Epithelial cell of esophagus (primary cell): ENCODE measurements around the gene PPT1.

Experiments used
- DNase-seq: peaks from one replicate; pipeline ENCODE4 v3.0.0; 2010; ENCODE audit warnings: low read depth
- H3K4me3 ChIP-seq: 2 replicates; pipeline ENCODE4 v1.5.1; 2011; ENCODE audit warnings: mild to moderate bottlenecking, low read length, control low read depth
- TF ChIP-seq, protein P1 (sequence below): IDR thresholded peaks from 2 replicates; pipeline ENCODE4 v1.5.1; 2011; ENCODE audit warnings: low read depth, mild to moderate bottlenecking, low read length, control low read depth, inconsistent platforms; ENCODE audit not compliant: insufficient read depth; ENCODE audit errors: missing control alignments

PPT1 gene

DNA sequence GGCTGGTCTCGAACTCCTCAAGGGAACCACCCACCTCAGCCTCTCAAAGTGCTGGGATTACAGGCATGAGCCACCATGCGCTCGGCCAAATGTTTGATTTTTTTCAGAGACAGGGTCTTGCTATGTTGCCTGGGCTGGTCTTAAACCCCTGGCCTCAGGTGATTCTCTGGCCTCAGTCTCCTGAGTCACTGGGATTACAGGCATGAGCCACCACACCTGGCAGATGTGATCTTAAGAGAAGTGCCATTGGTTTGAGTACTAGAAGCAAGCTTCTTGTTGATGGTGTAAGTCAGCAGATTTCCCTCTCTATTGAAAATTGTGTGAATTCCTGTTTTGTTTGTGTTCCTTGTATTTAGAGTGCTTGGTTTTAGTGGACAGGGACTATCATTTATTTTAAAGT, 51.3 kb downstream of the PPT1 start:
- peak; percentile 54 for DNase-seq
- no peak overlapping the region for H3K4me3 ChIP-seq
- TF ChIP-seq, protein P1, sequence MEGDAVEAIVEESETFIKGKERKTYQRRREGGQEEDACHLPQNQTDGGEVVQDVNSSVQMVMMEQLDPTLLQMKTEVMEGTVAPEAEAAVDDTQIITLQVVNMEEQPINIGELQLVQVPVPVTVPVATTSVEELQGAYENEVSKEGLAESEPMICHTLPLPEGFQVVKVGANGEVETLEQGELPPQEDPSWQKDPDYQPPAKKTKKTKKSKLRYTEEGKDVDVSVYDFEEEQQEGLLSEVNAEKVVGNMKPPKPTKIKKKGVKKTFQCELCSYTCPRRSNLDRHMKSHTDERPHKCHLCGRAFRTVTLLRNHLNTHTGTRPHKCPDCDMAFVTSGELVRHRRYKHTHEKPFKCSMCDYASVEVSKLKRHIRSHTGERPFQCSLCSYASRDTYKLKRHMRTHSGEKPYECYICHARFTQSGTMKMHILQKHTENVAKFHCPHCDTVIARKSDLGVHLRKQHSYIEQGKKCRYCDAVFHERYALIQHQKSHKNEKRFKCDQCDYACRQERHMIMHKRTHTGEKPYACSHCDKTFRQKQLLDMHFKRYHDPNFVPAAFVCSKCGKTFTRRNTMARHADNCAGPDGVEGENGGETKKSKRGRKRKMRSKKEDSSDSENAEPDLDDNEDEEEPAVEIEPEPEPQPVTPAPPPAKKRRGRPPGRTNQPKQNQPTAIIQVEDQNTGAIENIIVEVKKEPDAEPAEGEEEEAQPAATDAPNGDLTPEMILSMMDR: no peak

DNA sequence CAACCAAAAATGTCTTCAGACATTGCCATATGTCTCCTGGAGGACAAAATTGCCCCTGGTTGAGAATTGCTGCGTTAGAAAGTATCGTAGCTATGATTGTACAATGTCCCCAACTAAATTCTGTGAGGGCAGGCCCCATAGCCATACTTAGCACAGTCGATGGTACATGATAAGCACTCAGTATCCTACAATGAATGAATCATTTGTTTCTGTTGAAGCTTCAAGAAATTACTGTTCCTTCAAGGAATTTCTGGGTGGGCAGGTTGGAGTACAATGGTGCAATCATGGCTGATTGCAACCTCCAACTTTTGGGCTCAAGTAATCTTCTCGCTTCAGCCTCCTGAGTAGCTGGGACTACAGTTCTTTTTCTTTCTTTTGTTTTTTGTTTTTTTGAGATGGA, 51.9 kb downstream of the PPT1 start:
- DNase-seq: peak; percentile 68
- TF ChIP-seq, protein P1: no peak
- no peak overlapping the region for H3K4me3 ChIP-seq

DNA sequence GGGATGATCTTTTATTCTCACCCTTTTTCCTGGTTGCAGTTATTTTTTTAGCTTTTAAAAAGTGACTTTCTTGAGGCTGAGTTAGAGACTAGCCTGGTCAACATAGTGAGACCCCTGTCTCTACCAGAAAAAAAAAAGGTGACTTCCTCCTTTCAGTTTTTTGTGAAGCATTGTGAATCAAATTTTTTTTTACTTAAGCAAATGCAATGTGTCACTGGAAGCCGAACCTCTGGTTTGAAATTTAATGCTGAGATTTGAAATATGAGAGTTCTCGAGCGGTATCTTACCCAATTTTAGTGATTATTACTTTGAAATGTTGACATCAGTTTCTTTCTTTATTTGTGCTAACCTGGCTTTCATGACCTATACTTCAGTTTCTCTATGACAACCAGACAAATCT, 52.9 kb downstream of the PPT1 start:
- TF ChIP-seq, protein P1: no peak
- no peak for DNase-seq
- H3K4me3 ChIP-seq: no peak overlapping the region

DNA sequence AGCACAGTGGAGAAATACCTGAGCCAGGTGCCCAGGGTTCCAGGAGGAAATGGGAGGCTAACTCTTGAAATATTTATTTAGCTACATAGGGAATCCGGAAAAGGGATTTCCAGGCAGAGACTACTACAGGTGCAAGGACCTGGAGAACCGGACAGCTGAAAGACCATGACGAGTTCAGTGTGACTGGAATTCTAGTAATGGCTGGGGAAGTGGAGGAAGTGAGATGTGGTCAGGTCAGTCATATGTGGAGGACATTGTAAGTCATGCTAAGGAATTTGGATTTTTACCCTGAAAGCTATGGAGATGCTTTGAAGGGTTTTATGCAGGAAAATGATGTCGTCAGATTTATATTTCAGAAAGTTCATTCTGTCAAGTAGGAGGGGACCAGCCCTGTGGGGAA, 54.7 kb downstream of the PPT1 start:
- DNase-seq: peak; percentile 33
- peak overlapping the region; percentile 99 for H3K4me3 ChIP-seq
- TF ChIP-seq, protein P1: no peak

DNA sequence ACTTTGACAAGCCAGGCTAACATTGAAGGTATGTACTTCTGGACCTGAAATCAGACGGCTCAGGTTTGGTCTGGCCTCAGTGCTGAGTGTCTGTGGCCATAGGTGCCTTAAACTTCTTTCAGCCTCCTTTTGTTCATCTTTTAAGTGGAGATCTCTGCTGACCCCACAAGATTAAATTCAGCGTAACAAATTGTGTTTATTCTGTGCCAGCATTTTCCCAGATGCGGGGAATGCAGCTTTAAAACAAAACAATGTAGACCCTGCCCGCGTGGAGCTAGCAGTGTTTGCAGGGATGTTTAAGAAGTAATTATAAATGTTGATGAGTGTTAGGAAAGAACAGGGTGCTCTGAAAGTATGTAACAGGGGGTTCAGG, 55.6 kb downstream of the PPT1 start:
- TF ChIP-seq, protein P1: no peak
- DNase-seq: no peak
- H3K4me3 ChIP-seq: peak overlapping the region; percentile 99

DNA sequence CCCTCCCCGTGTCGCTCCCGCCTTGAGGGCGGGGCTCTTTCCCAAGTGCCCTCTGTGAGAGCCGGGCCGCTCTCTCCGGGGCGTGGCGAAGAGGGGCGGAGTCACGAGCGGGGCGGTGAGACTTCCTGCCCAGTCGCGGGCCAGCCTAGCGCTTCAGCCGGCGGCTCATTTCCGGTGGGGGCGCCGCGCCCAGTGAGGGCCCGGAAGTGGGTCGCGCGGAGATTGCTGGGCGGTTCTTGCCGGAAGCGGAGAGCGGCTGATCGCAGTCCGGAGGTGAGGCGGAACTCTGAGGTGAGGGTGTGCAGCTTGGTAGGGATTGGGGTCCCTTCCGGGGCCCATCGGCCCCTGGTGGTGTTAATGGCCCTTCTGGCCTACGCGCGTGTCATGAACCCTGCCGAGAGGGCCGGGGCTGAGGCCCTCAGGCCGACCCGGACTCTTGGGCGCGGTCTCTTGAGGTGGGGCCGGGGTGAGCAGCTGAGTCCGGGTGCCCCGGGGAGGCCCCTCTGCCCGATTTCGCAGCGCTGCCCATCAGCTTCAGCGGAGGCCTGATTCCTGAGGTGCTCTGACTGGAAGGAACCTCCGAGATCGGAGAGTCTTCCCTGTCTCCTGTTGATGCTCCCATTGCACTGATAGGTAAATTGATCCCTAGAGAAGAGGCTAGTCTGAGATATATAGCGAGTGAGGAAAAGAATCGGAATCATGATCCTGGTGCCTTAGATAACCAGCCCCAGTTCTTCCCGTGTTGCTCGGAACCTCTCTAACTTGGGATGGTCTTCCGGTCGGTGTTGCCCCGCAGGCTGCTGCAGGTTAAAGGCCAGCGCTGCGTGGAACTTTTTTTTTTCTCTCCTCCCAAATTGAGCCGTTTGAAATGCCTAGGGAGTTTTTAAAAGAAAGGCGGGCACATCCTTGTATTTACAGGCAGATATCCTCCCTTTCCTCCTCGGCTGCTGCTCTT, 56.3 kb downstream of the PPT1 start, which contains the start of gene CAP1:
Gene CAP1 (plus strand): TSS at position 219 of the 955 bp plus-strand sequence. CDS start 18,618 bp downstream, outside the sequence.
- DNase-seq: peak; percentile 99
- TF ChIP-seq, protein P1: no peak
- H3K4me3 ChIP-seq: peak within 1 kb of the TSS; percentile 99
